T1000 (cell line): ENCODE results near the gene TLL2.

Experiments
- DNase-seq: peaks from one replicate; lab custom pipeline; 2025; ENCODE audit warnings: mixed read lengths; lab: John Stamatoyannopoulos, UW

Gene TLL2

GRCh38 chr10:96358851-96359540, 154.7 kb downstream of the TLL2 start, which contains the start of gene OPALIN:
TSS of gene OPALIN (minus strand) at chr10:96359002. CDS start at chr10:96358896, 106 bp downstream.
- DNase-seq, result no peak

- no peak for DNase-seq
Measured at GRCh38 chr10:96357038-96357620, 156.6 kb downstream of the TLL2 start.

GRCh38 chr10:96352582-96352981, 161.1 kb downstream of the TLL2 start:
- DNase-seq, result no peak

- no peak for DNase-seq
Measured at GRCh38 chr10:96352027-96352426, 161.7 kb downstream of the TLL2 start.

GRCh38 chr10:96346295-96346694, 167.4 kb downstream of the TLL2 start:
- no peak for DNase-seq

GRCh38 chr10:96345222-96345621, 168.5 kb downstream of the TLL2 start:
- no peak for DNase-seq

- no peak for DNase-seq
Measured at GRCh38 chr10:96344178-96344577, 169.5 kb downstream of the TLL2 start.

- DNase-seq, result no peak
Measured at GRCh38 chr10:96342402-96342801, 171.3 kb downstream of the TLL2 start.

- no peak for DNase-seq
Measured at GRCh38 chr10:96341219-96342182, 172.2 kb downstream of the TLL2 start.

GRCh38 chr10:96339956-96340904, 173.5 kb downstream of the TLL2 start:
- no peak for DNase-seq

GRCh38 chr10:96339383-96339782, 174.3 kb downstream of the TLL2 start:
- DNase-seq, result no peak

- no peak for DNase-seq
Measured at GRCh38 chr10:96338279-96338925, 175.3 kb downstream of the TLL2 start.

GRCh38 chr10:96337106-96337505, 176.6 kb downstream of the TLL2 start:
- no peak for DNase-seq

- DNase-seq, result no peak
Measured at GRCh38 chr10:96334616-96335526, 178.9 kb downstream of the TLL2 start.

GRCh38 chr10:96333101-96333500, 180.6 kb downstream of the TLL2 start:
- DNase-seq, result no peak

- no peak for DNase-seq
Measured at GRCh38 chr10:96327462-96327861, 186.3 kb downstream of the TLL2 start.

- no peak for DNase-seq
Measured at GRCh38 chr10:96325719-96326373, 187.9 kb downstream of the TLL2 start.

- DNase-seq, result no peak
Measured at GRCh38 chr10:96324447-96324846, 189.3 kb downstream of the TLL2 start.

- no peak for DNase-seq
Measured at GRCh38 chr10:96322275-96322674, 191.5 kb downstream of the TLL2 start.
